Peyer's patch (tissue), 4 donors: ENCODE data around the gene NEK5. TPM values are rescaled to one million over a fixed set of nuclear protein-coding genes. Genes with fewer than 3 reads are reported as not detected.
"Not testable (repeated sequence)": the region's sequence is repeated elsewhere in the genome, so short reads cannot be mapped to it uniquely, and the experiment has no call there.

Experiments used
- DNase-seq, 3 donors: peaks; one replicate each; pipeline ENCODE4 v3.0.0-alpha.2; 2017 to 2019
- H3K27ac ChIP-seq, 4 donors: fragments of 200-600 bp; sonication (generic); one replicate each; pipeline ENCODE4 v1.5.1; 2016 to 2019
- H3K27me3 ChIP-seq, 2 donors: fragments of 200-600 bp; sonication (generic); one replicate each; pipeline ENCODE4 v1.5.1; 2019
- H3K36me3 ChIP-seq, 3 donors: fragments of 200-600 bp; sonication (generic); one replicate each; pipeline ENCODE4 v1.5.1; 2016 to 2019
- H3K4me1 ChIP-seq, 4 donors: fragments of 200-600 bp; sonication (generic); one replicate each; pipeline ENCODE4 v1.5.1; 2016 to 2019
- H3K4me3 ChIP-seq, 4 donors: fragments of 200-600 bp; sonication (generic); 1 replicate in 3 of 4; 2 replicates in 1 of 4; pipeline ENCODE4 v1.5.1; 2016 to 2019; ENCODE audit warnings: mild to moderate bottlenecking in 1 of 4
- H3K9me3 ChIP-seq, 4 donors: fragments of 200-600 bp; sonication (generic); one replicate each; pipeline ENCODE4 v1.5.1; 2016 to 2019; ENCODE audit warnings: mild to moderate bottlenecking in 1 of 4
- CTCF ChIP-seq, 6 experiments: fragments of 450-650 bp in 4 of 6; fragments of 200-600 bp in 2 of 6; sonication (generic) in 1 of 6; IDR thresholded peaks; one replicate each; pipeline ENCODE4 v1.5.1; 2017 to 2019; ENCODE audit warnings: antibody characterized with exemption in 6 of 6, mild to moderate bottlenecking in 3 of 6, moderate library complexity in 1 of 6
- POLR2A ChIP-seq, 2 donors: fragments of 450-650 bp; IDR thresholded peaks; one replicate each; pipeline ENCODE4 v1.5.1; 2017; ENCODE audit warnings: antibody characterized with exemption in 2 of 2, mild to moderate bottlenecking in 2 of 2, moderate library complexity in 2 of 2
- total RNA-seq, 4 donors: library from RNA; depleted of rRNA; stranded (reverse); fragments of >200 nt; gene quantifications; one replicate each; pipeline ENCODE4 v1.1.0, GENCODE V29; 2016

Gene NEK5
- total RNA-seq, 4 donors from 2014 or later: 0.27 TPM; not detected in 3

- Histone ChIP-seq H3K4me3 (no peak overlapping the region), H3K4me1 (no peaks in the 10 kb centered on the region), H3K27me3 (no peaks in the 10 kb centered on the region), H3K9me3 (no peaks in the 10 kb centered on the region), H3K27ac (no peak overlapping the region), H3K36me3 (no peaks in the 10 kb centered on the region)
- no peak for TF ChIP-seq POLR2A (IDR thresholded peaks at IDR 0.05)
- DNase-seq: no peak
These were observed 31.7 kb downstream of the NEK5 start for GRCh38 chr13:52097197-52097596.

GRCh38 chr13:52096748-52097147, 32.1 kb downstream of the NEK5 start:
- Histone ChIP-seq H3K27me3 (no peaks in the 10 kb centered on the region), H3K36me3 (no peaks in the 10 kb centered on the region), H3K27ac (no peak overlapping the region), H3K9me3 (no peaks in the 10 kb centered on the region), H3K4me3 (no peak overlapping the region), H3K4me1 (no peaks in the 10 kb centered on the region)
- DNase-seq: no peak
- TF ChIP-seq CTCF (IDR thresholded peaks at IDR 0.05): no peak
- no peak for TF ChIP-seq POLR2A (IDR thresholded peaks at IDR 0.05)

- Histone ChIP-seq H3K27me3 (no peaks in the 10 kb centered on the region), H3K4me1 (no peaks in the 10 kb centered on the region), H3K9me3 (no peaks in the 10 kb centered on the region), H3K27ac (no peak overlapping the region), H3K4me3 (no peak overlapping the region), H3K36me3 (no peaks in the 10 kb centered on the region)
- TF ChIP-seq POLR2A (IDR thresholded peaks at IDR 0.05) (no peak), CTCF (IDR thresholded peaks at IDR 0.05) (no peak)
- no peak for DNase-seq
These were observed 32.8 kb downstream of the NEK5 start for GRCh38 chr13:52096062-52096461.

GRCh38 chr13:52092087-52092486, 36.8 kb downstream of the NEK5 start:
- no peaks in the 10 kb centered on the region for H3K9me3 ChIP-seq
- no peaks in the 10 kb centered on the region for H3K27me3 ChIP-seq
- H3K4me3 ChIP-seq: no peak overlapping the region
- no peak for DNase-seq
- TF ChIP-seq POLR2A (IDR thresholded peaks at IDR 0.05): no peak
- no peak for TF ChIP-seq CTCF (IDR thresholded peaks at IDR 0.05)
- no peak overlapping the region for H3K27ac ChIP-seq
- no peaks in the 10 kb centered on the region for H3K4me1 ChIP-seq
- H3K36me3 ChIP-seq: no peaks in the 10 kb centered on the region

- Histone ChIP-seq H3K36me3 (no peaks in the 10 kb centered on the region), H3K9me3 (no peaks in the 10 kb centered on the region), H3K4me3 (no peak overlapping the region), H3K4me1 (no peaks in the 10 kb centered on the region), H3K27ac (no peak overlapping the region), H3K27me3 (no peaks in the 10 kb centered on the region)
- TF ChIP-seq CTCF (IDR thresholded peaks at IDR 0.05): no peak
- TF ChIP-seq POLR2A (IDR thresholded peaks at IDR 0.05): no peak
- no peak for DNase-seq
These were observed 37.4 kb downstream of the NEK5 start for GRCh38 chr13:52091473-52091872.

- no peaks in the 10 kb centered on the region for H3K4me1 ChIP-seq
- no peak for TF ChIP-seq POLR2A (IDR thresholded peaks at IDR 0.05)
- no peaks in the 10 kb centered on the region for H3K27me3 ChIP-seq
- no peaks in the 10 kb centered on the region for H3K36me3 ChIP-seq
- no peak for DNase-seq
- no peaks in the 10 kb centered on the region for H3K9me3 ChIP-seq
- no peak overlapping the region for H3K4me3 ChIP-seq
- no peak overlapping the region for H3K27ac ChIP-seq
These were observed 43.5 kb downstream of the NEK5 start for GRCh38 chr13:52085421-52085820.

- DNase-seq, H3K36me3 ChIP-seq, H3K27me3 ChIP-seq, H3K4me3 ChIP-seq, H3K4me1 ChIP-seq, H3K27ac ChIP-seq, H3K9me3 ChIP-seq: not testable (repeated sequence)
These were observed 43.9 kb downstream of the NEK5 start for GRCh38 chr13:52084981-52085380.
